MG63 (cell line): ENCODE data around the gene SCGB2A2. TPM values are rescaled to one million over a fixed set of nuclear protein-coding genes. Genes with fewer than 3 reads are reported as not detected.

Experiments used
- DNase-seq: peaks from one replicate; pipeline ENCODE4 v3.0.0-alpha.2; 2020
- H3K27me3 ChIP-seq: fragments of 250-450 bp; sonication (Bioruptor Pico); 2 replicates; pipeline ENCODE4 v1.5.1; 2020; ENCODE audit warnings: mild to moderate bottlenecking, moderate library complexity
- H3K36me3 ChIP-seq: fragments of 250-450 bp; sonication (Bioruptor Pico); 2 replicates; pipeline ENCODE4 v1.5.1; 2020; ENCODE audit warnings: mild to moderate bottlenecking, moderate library complexity
- H3K4me3 ChIP-seq: fragments of 250-450 bp; sonication (Bioruptor Pico); 2 replicates; pipeline ENCODE4 v1.5.1; 2020; ENCODE audit warnings: mild to moderate bottlenecking, moderate library complexity
- H3K9me3 ChIP-seq: fragments of 250-450 bp; sonication (Bioruptor Pico); 2 replicates; pipeline ENCODE4 v1.5.1; 2020; ENCODE audit warnings: mild to moderate bottlenecking, moderate library complexity
- total RNA-seq: library from RNA; depleted of rRNA; stranded (reverse); fragments of >200 nt; shearing (Covaris generic); gene quantifications from 2 replicates; pipeline ENCODE4 v1.2.3, GENCODE V29; 2014; ENCODE audit warnings: low replicate concordance; rRNA removed

The SCGB2A2 gene
- total RNA-seq, 1 experiment from 2014 or later, result not detected

DNA sequence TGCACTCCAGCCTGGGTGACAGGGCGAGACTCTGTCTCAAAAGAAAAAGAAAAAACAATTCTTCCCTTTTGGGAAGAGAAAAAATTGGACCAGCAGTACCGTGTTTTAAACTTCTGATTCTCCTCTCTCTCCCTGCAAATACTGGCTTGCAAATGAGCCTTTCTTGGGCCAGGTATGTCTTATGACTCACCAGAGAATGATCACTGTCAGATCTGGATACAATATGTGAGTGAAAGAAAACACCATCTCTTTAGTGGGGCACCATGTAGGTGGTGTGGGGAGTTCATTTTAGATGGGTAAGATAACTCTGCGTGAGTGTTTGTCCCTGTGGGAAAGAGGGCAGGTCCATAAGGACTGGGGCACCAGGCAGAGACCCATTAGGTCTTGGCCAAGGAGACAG is 2.4 kb upstream of the SCGB2A2 start:
- no peak for DNase-seq
- H3K4me3 ChIP-seq, result no peak overlapping the region
- H3K27me3 ChIP-seq, result peaks cover 2% of the 10 kb centered on the region; the same call in 1 of the 2 replicates
- no peaks in the 10 kb centered on the region for H3K9me3 ChIP-seq
- no peaks in the 10 kb centered on the region for H3K36me3 ChIP-seq

DNA sequence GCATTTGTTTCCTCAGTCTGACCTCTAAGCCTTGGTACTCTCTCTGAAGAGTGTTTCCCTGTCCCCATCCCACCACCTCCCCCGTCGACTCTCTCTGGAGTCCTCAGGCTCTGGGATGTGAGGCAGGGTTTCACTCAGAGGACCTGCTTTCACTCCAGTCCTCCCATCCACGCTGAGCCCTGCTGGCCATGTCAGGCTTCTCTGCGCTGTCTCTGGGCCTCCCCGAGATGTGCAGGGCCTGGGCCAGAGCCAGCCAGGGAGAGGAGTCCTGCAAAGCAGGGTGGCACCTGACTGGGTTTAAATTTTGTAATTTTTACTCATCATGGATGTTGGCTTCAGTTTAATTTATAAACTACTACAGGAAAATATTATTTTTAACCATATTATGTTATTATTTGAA is 3.3 kb downstream of the SCGB2A2 start:
- no peak for DNase-seq
- no peaks in the 10 kb centered on the region for H3K36me3 ChIP-seq
- H3K9me3 ChIP-seq, result peaks cover 2% of the 10 kb centered on the region; the same call in 1 of the 2 replicates
- H3K27me3 ChIP-seq, result peaks cover 2% of the 10 kb centered on the region; the same call in 1 of the 2 replicates
- no peak overlapping the region for H3K4me3 ChIP-seq

DNA sequence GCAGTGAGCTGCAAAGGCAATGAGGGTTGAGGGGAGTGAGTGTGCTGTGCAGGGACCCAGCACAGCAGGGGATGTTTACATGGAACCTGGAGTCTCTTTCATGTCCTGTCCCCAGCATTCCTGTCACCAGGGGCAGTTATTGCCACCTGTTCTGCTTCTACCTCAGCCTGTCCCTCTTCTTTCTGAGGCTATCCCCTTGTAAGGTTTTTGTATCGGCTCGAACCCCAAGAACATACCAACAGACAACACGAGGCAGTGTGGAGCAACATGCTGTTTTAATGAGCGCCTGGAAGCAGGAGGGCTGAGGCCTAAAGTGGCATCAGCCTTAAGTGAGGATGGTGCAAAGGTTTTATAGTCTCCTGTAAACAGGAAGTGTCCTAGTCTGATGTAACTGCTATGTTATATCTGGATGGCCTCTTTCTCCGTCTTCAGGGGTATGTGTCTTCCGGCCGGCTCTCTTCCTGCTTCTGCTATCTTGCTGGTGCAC is 3.9 kb downstream of the SCGB2A2 start:
- H3K27me3 ChIP-seq, result peaks cover 2% of the 10 kb centered on the region; the same call in 1 of the 2 replicates
- no peaks in the 10 kb centered on the region for H3K36me3 ChIP-seq
- no peak for DNase-seq
- H3K4me3 ChIP-seq, result no peak overlapping the region
- peaks cover 2% of the 10 kb centered on the region; the same call in 1 of the 2 replicates for H3K9me3 ChIP-seq

DNA sequence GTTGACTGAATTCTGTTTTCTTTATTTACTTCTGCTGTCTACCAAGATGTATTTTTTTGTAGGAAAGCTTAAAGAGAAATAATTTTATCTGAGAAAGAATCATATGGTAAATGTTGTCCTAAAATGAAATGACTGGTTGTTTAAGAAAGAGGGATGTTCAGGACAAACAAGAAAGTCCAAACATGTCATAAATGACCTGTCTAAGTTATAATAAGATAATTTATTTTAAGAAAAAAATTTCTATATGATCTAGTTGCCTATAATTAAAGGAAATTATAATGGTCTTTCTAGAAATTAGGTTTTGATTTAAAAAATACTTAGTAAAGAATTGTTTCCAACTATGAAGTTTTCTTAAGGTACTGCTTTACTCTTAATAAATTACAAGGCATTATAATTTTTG is 10.5 kb downstream of the SCGB2A2 start:
- no peak for DNase-seq
- peaks cover 16% of the 10 kb centered on the region for H3K9me3 ChIP-seq
- no peak overlapping the region for H3K4me3 ChIP-seq

DNA sequence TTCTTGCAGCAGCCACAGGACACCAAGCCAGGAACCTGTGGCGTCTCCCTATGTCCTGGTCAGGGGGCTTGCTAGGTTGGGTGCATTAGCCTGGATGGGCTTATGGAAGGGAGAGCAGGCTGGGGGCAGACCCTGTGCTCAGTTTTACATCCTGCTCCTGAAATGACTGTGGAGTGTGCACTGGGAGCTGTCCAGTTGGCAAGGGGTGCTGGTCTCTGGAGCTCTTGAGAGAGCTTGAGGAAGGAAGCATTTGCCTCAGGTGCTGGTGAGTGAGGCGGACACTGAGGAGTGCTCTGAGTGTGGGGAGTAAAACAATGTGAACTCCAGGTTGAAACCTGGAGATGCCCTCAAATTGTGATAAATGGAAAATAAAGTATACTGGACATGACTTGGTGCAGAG is 25.5 kb downstream of the SCGB2A2 start:
- peak; percentile 5 for DNase-seq

More for the DNA sequence above, 10.5 kb downstream of the SCGB2A2 start:
- H3K36me3 ChIP-seq, result no peaks in the 10 kb centered on the region
- H3K27me3 ChIP-seq, result peaks cover 3% of the 10 kb centered on the region; the same call in 1 of the 2 replicates

DNA sequence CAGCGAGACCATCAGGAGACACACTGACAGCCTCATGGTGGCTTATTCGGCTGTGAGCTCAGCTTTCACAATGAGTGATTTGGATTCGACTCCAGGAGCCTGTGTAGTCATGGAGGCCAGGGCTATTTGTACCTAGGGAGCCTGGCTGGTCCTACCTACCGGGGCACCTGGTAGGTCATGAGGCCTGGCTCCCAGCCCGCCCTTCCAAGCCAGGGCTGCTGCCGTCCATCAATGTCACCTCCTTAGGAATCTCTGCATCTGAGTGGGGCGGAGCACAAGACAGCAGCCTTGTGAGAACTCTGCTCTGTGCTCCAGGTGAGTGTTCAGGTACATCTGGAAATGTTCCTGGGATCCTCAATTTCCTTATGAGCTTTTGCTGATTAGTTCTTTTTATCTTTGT is 29.0 kb downstream of the SCGB2A2 start, which contains the start of gene SCGB1D4:
Gene SCGB1D4 (minus strand): TSS at position 101 of the 400 bp plus-strand sequence. CDS start 65 bp downstream, at position 36.
- H3K27me3 ChIP-seq, result peaks cover 19% of the 10 kb centered on the region
- H3K9me3 ChIP-seq, result no peaks in the 10 kb centered on the region
- no peak within 1 kb of the TSS for H3K4me3 ChIP-seq
- no peak for DNase-seq
- H3K36me3 ChIP-seq, result no peaks in the 10 kb centered on the region

More for the DNA sequence above, 25.5 kb downstream of the SCGB2A2 start:
- Histone ChIP-seq H3K4me3 (no peak overlapping the region), H3K9me3 (no peaks in the 10 kb centered on the region), H3K36me3 (no peaks in the 10 kb centered on the region), H3K27me3 (peaks cover 4% of the 10 kb centered on the region; the same call in 1 of the 2 replicates)

DNA sequence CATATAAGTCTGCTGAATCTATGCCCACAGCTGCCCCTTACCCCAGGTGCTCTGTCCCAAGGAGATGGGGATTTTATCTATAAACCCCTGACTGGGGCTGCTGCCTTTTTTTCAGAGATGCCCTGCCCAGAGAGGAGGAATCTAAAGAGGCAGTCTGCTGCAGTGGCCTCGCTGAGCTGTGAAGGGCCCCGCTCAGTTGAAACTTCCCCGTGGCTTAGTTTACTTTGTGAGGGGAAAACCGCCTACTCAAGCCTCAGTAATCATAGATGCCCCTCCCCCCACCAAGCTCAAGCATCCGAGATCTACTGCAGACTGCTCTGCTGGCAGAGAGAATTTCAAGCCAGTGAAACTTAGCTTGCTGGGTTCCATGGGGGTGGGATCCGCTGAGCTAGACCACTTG is 36.3 kb downstream of the SCGB2A2 start:
- no peak for DNase-seq
- peaks cover 19% of the 10 kb centered on the region for H3K27me3 ChIP-seq
- H3K9me3 ChIP-seq, result peaks cover 6% of the 10 kb centered on the region
- H3K4me3 ChIP-seq, result no peak overlapping the region
- H3K36me3 ChIP-seq, result no peaks in the 10 kb centered on the region

DNA sequence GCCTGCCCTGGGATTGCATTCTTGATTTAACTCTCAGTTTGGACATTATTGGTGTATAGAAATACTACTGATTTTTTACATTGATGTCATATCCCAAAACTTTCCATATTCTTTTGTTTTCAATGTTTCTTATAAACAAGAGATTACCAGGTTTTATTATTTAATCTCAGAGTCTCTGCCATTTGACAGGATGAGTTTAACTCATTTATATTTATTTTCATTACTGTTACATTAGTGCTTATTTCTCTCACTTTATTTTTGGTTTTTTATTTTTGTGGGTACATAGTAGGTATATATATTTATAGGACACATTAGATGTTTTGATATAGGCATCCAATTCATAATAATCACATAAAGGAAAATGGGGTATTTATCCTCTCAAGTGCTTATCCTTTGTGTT is 38.0 kb downstream of the SCGB2A2 start:
- no peak overlapping the region for H3K4me3 ChIP-seq
- peaks cover 6% of the 10 kb centered on the region for H3K9me3 ChIP-seq
- H3K27me3 ChIP-seq, result peaks cover 11% of the 10 kb centered on the region
- no peaks in the 10 kb centered on the region for H3K36me3 ChIP-seq
- DNase-seq, result no peak

DNA sequence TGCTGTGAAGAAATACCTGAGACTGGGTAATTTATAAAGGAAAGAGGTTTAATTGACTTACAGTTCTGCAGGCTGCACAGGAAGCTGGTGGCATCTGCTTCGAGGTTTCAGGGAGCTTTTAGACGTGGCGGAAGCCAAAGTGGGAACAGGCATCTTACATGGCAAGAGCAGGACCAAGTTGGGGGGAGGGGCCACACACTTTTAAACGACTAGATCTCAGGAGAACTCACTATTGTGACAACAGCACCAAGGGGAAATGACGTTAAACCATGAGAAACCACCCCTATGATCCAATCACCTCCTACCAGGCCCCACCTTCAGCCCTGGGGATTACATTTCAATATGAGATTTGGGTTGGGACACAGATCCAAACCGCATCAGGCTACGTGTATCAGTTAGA is 40.0 kb downstream of the SCGB2A2 start:
- peaks cover 6% of the 10 kb centered on the region for H3K9me3 ChIP-seq
- H3K4me3 ChIP-seq, result no peak overlapping the region
- no peak for DNase-seq
- no peaks in the 10 kb centered on the region for H3K36me3 ChIP-seq
- H3K27me3 ChIP-seq, result peaks cover 11% of the 10 kb centered on the region

DNA sequence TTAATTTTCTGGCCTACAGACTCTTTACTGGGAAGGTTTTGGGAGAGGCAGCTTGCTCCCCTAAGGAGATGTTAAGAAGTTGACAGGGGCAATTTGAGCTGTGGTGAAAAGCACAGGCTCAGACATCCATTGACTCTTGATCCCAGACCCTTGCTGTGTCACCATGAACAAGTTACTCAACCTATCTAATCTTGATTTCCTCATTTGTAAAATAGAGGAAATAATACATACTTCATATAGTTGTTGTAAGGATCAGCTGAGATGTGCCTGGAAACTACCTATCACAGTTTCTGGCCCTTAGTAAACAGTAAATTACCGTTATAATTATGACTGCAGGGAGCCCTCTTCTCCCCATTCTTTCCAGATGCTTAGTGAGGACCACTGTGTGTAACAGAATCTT is 45.5 kb downstream of the SCGB2A2 start:
- Histone ChIP-seq H3K36me3 (no peaks in the 10 kb centered on the region), H3K9me3 (no peaks in the 10 kb centered on the region)

DNA sequence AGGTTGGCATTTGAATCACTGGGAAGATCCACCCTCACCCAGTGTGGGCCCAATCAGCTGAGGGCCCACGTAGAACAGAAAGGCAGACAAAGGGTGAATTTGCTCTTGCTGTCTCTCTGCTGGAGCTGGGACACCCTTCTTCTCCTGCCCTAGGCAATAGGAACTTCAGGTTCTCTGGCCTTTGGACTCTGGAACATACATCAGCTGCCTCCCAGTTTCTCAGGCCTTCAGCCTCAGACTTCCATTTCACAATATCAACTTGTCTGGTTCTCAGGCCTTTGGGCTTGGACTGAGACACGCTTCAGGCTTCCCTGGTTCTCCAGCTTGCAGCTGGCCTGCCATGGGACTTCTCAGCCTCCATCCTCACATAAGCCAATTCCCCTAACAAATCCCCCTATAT is 52.6 kb downstream of the SCGB2A2 start:
- Histone ChIP-seq H3K9me3 (no peaks in the 10 kb centered on the region), H3K36me3 (no peaks in the 10 kb centered on the region), H3K4me3 (no peak overlapping the region), H3K27me3 (no peaks in the 10 kb centered on the region)
- DNase-seq, result no peak

More for the DNA sequence above, 45.5 kb downstream of the SCGB2A2 start:
- Histone ChIP-seq H3K4me3 (no peak overlapping the region), H3K27me3 (peaks cover 14% of the 10 kb centered on the region)
- DNase-seq, result no peak

Other genes starting within 250 kb of the SCGB2A2 start
- 20.5 and 46.2 TPM in 2 replicates for gene INCENP, start 146.1 kb upstream of the SCGB2A2 start, total RNA-seq
- gene SCGB1D1, start 79.9 kb upstream of the SCGB2A2 start, total RNA-seq, result not detected in 2 replicates
- gene SCGB2A1, start 61.5 kb upstream of the SCGB2A2 start, total RNA-seq, result not detected in 2 replicates
- gene SCGB1D2, start 27.9 kb upstream of the SCGB2A2 start, total RNA-seq, result not detected in 2 replicates
- not detected in 2 replicates for gene SCGB1D4, start 28.9 kb downstream of the SCGB2A2 start, total RNA-seq
- 5.1 and 6.0 TPM in 2 replicates for gene ASRGL1, start 67.3 kb downstream of the SCGB2A2 start, total RNA-seq
- gene SCGB1A1, start 148.9 kb downstream of the SCGB2A2 start, total RNA-seq, result not detected in 2 replicates